DOHH2 (cell line): ENCODE data around the gene FAM229B.
"Not testable (repeated sequence)": the region's sequence is repeated elsewhere in the genome, so short reads cannot be mapped to it uniquely, and the experiment has no call there.

Experiments
- H3F3A ChIP-seq: fragments of 200-600 bp; sonication (generic), shearing (Covaris generic); 2 replicates; pipeline ENCODE4 v1.6.0; 2016; ENCODE audit warnings: antibody characterized with exemption, mild to moderate bottlenecking; ENCODE audit not compliant: control insufficient read depth, insufficient read depth
- H3K27ac ChIP-seq: fragments of 200-600 bp; sonication (generic); 2 replicates; pipeline ENCODE4 v1.5.1; 2014; ENCODE audit warnings: low read depth, mild to moderate bottlenecking, low read length, moderate library complexity
- H3K27me3 ChIP-seq: fragments of 200-600 bp; sonication (generic); 2 replicates; pipeline ENCODE4 v1.6.1; 2014; ENCODE audit warnings: mild to moderate bottlenecking, low read length, mixed read lengths; ENCODE audit not compliant: control insufficient read depth
- H3K36me3 ChIP-seq: fragments of 200-600 bp; sonication (generic); 2 replicates; pipeline ENCODE4 v1.6.1; 2014; ENCODE audit warnings: mild to moderate bottlenecking, low read length, moderate library complexity, mixed read lengths; ENCODE audit not compliant: control insufficient read depth
- H3K4me1 ChIP-seq: fragments of 200-600 bp; sonication (generic); 2 replicates; pipeline ENCODE4 v1.6.1; 2014; ENCODE audit warnings: mild to moderate bottlenecking, low read length, mixed read lengths; ENCODE audit not compliant: control insufficient read depth
- H3K4me2 ChIP-seq: fragments of 200-600 bp; sonication (generic); 2 replicates; pipeline ENCODE4 v1.6.0; 2014; ENCODE audit warnings: mild to moderate bottlenecking, low read length, moderate library complexity
- H3K4me3 ChIP-seq: fragments of 200-600 bp; sonication (generic); 2 replicates; pipeline ENCODE4 v1.5.1; 2014; ENCODE audit warnings: mild to moderate bottlenecking, low read length, mixed read lengths
- H3K79me2 ChIP-seq: fragments of 200-600 bp; sonication (generic); 2 replicates; pipeline ENCODE4 v1.6.1; 2014; ENCODE audit warnings: mild to moderate bottlenecking, low read length, mixed read lengths; ENCODE audit not compliant: control insufficient read depth
- H3K9me2 ChIP-seq: fragments of 200-600 bp; sonication (generic); replicated peaks from 2 replicates; pipeline ENCODE4 v1.6.1; 2014; ENCODE audit warnings: mild to moderate bottlenecking, low read length, mixed read lengths; ENCODE audit not compliant: control insufficient read depth
- H3K9me3 ChIP-seq: fragments of 200-600 bp; sonication (generic); 2 replicates; pipeline ENCODE4 v1.6.1; 2014; ENCODE audit warnings: antibody characterized with exemption, low read length, mixed read lengths; ENCODE audit not compliant: control insufficient read depth, insufficient read depth
- H4K20me1 ChIP-seq: fragments of 200-600 bp; sonication (generic); 2 replicates; pipeline ENCODE4 v1.6.0; 2014; ENCODE audit warnings: low read depth, mild to moderate bottlenecking, antibody characterized with exemption, low read length, moderate library complexity; ENCODE audit not compliant: control insufficient read depth, insufficient read depth
- EZH2phosphoT487 ChIP-seq: fragments of 200-600 bp; sonication (generic); IDR thresholded peaks from 2 replicates; pipeline ENCODE4 v1.6.1; 2017; ENCODE audit warnings: borderline replicate concordance, mild to moderate bottlenecking, antibody characterized with exemption, low read length, moderate library complexity, mixed read lengths
- TF ChIP-seq, protein P1 (sequence below): fragments of 200-600 bp; sonication (generic); IDR thresholded peaks from one replicate; pipeline ENCODE4 v1.5.1; 2014; ENCODE audit warnings: antibody characterized with exemption, mild to moderate bottlenecking, low read depth, low read length; ENCODE audit not compliant: poor library complexity, severe bottlenecking

FAM229B gene

DNA sequence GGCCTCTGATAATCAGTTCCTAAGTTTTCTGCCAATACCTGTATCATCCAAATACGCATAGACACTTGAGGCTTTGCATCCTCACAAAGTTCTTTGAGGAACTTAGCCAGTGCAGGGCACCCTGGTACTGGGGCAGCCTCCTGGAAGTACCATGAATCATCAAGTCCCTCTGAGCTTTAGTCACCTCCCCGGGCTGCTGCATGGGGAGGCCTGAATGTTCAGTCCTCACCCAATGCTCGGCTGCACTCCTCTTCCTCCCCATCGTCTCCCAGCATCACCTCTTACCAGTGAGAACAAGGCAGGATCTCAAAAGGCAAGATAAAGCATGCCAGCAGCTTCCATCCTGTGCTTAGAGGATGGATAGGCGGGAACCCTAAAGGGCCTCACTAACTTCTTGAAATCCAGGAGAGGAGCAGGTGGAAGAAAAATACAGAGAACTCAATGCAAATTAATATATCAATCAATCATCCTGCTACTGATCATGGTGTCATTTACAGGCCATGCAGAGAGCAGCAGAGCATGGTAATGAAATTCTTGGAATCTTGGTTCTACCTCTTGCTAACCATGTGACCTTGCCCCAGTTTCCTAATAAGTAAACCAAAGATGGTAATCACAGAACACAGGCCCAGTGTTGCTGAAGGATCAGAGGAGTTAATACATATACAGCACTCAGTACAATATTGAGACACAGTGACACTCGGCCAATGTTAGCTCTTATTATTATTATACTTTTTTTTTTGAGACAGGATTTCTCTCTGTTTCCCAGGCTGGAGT lies 38.2 kb upstream of the FAM229B start:
- H3K4me1 ChIP-seq, result no peaks in the 10 kb centered on the region
- H4K20me1 ChIP-seq, result no peaks in the 10 kb centered on the region
- H3K36me3 ChIP-seq, result no peaks in the 10 kb centered on the region
- TF ChIP-seq, protein P1, sequence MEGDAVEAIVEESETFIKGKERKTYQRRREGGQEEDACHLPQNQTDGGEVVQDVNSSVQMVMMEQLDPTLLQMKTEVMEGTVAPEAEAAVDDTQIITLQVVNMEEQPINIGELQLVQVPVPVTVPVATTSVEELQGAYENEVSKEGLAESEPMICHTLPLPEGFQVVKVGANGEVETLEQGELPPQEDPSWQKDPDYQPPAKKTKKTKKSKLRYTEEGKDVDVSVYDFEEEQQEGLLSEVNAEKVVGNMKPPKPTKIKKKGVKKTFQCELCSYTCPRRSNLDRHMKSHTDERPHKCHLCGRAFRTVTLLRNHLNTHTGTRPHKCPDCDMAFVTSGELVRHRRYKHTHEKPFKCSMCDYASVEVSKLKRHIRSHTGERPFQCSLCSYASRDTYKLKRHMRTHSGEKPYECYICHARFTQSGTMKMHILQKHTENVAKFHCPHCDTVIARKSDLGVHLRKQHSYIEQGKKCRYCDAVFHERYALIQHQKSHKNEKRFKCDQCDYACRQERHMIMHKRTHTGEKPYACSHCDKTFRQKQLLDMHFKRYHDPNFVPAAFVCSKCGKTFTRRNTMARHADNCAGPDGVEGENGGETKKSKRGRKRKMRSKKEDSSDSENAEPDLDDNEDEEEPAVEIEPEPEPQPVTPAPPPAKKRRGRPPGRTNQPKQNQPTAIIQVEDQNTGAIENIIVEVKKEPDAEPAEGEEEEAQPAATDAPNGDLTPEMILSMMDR, result no peak
- TF ChIP-seq EZH2phosphoT487, result no peak
- H3F3A ChIP-seq, result no peaks in the 10 kb centered on the region
- H3K4me3 ChIP-seq, result no peak overlapping the region
- no peak overlapping the region for H3K4me2 ChIP-seq
- H3K79me2 ChIP-seq, result no peaks in the 10 kb centered on the region
- H3K27me3 ChIP-seq, result 0 out of 2 replicates have a peak, but pooled peaks cover 4% of the 10 kb centered on the region
- H3K9me2 ChIP-seq, result no peaks in the 10 kb centered on the region
- H3K27ac ChIP-seq, result no peak overlapping the region
- H3K9me3 ChIP-seq, result no peaks in the 10 kb centered on the region

DNA sequence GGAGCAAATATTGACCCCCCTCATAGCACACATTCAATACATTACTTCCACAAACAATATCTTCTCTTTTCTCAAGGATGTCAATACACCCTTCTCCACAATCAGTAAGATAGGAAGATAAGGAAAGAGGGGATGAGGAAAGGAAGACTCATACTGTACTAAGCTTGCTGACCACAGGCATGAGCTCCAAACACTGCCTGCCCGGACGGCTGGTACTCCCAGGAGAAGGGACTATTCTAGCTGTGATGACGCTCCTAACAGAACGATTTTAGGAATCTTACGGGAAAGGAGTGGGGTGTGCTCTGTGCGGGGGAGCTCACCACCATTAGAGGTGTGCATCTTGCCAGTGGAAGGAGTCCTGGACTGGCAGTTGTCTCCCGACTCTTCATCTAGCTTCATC lies 37.4 kb upstream of the FAM229B start:
- Histone ChIP-seq H4K20me1 (no peaks in the 10 kb centered on the region), H3K4me3 (no peak overlapping the region), H3K4me2 (no peak overlapping the region), H3K9me2 (no peaks in the 10 kb centered on the region), H3K36me3 (no peaks in the 10 kb centered on the region), H3K27me3 (0 out of 2 replicates have a peak, but pooled peaks cover 4% of the 10 kb centered on the region), H3K9me3 (no peaks in the 10 kb centered on the region), H3K4me1 (no peaks in the 10 kb centered on the region), H3F3A (no peaks in the 10 kb centered on the region), H3K79me2 (no peaks in the 10 kb centered on the region), H3K27ac (no peak overlapping the region)
- no peak for TF ChIP-seq EZH2phosphoT487
- TF ChIP-seq, protein P1, result no peak

DNA sequence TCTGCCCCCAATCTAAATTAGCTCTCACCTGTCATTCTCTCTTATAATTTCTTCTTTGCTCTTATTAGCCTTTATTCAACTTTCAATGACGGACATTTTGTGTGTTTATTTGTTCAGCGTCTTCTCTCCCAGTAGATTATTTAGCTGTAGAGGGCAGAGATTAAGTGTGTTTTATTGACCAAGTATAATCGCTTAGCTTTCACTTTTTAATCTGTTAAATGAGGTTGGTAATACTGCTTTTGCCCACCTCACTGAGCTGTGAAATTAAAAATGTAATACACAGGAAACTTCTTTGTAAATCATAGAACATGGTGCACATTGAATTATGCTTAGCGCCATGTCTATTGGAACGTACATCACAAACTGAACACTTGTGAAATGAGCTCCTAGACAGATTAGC lies 37.0 kb upstream of the FAM229B start:
- no peaks in the 10 kb centered on the region for H4K20me1 ChIP-seq
- H3K4me1 ChIP-seq, result no peaks in the 10 kb centered on the region
- no peaks in the 10 kb centered on the region for H3K79me2 ChIP-seq
- no peak overlapping the region for H3K27ac ChIP-seq
- H3K36me3 ChIP-seq, result no peaks in the 10 kb centered on the region
- H3K9me3 ChIP-seq, result no peaks in the 10 kb centered on the region
- H3K4me2 ChIP-seq, result no peak overlapping the region
- TF ChIP-seq, protein P1, result no peak
- TF ChIP-seq EZH2phosphoT487, result no peak
- no peaks in the 10 kb centered on the region for H3F3A ChIP-seq
- H3K27me3 ChIP-seq, result 0 out of 2 replicates have a peak, but pooled peaks cover 4% of the 10 kb centered on the region
- no peaks in the 10 kb centered on the region for H3K9me2 ChIP-seq
- no peak overlapping the region for H3K4me3 ChIP-seq

DNA sequence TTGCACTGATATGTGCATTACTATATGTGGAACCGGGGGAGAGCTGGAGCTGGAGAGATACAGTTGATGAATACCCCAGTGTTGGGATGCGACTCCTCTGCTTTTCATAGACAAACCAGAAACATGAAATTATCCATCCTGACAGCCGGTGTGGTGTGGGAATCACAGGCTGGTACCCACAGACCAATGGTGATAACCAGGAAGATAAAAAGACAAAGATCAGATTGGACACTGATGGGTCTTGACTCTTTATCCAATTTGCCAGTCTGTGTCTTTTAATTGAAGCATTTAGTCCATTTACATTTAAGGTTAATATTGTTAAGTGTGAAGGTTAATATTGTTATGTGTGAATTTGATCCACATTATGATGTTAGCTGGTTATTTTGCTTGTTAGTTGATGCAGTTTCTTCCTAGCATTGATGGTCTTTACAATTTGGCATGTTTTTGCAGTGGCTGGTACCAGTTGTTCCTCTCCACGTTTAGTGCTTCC lies 36.1 kb upstream of the FAM229B start:
- not testable (repeated sequence) for H3K27me3 ChIP-seq, H3K36me3 ChIP-seq, H3K4me2 ChIP-seq, H3K9me2 ChIP-seq, H3K9me3 ChIP-seq, H3K4me3 ChIP-seq, H3K27ac ChIP-seq, H4K20me1 ChIP-seq, H3K79me2 ChIP-seq, H3K4me1 ChIP-seq, H3F3A ChIP-seq
